Heart left ventricle (tissue), 16 donors: ENCODE results near the gene RAB40C. TPM values are rescaled to one million over a fixed set of nuclear protein-coding genes. Genes with fewer than 3 reads are reported as not detected.
A peak's percentile ranks its signal among the peaks of the same experiment; 100 is the strongest.

Experiments
- ATAC-seq, 4 donors: fragments of 200-7000 bp; cut with Tn5 transposase; one replicate each; pipeline ENCODE4 v1.9.1; 2020 to 2022; ENCODE audit warnings: moderate library complexity in 4 of 4, mild to moderate bottlenecking in 3 of 4, moderate number of reproducible peaks in 1 of 4
- DNase-seq, 5 donors: peaks; one replicate each; pipeline ENCODE4 v3.0.0-alpha.2; 2020
- H3K27ac ChIP-seq, 12 donors: fragments of 200-600 bp; sonication (generic) in 4 of 12; one replicate each; pipeline versions ENCODE4 v1.5.0 to v1.8.0; 2016 to 2022; ENCODE audit warnings: mild to moderate bottlenecking in 2 of 12
- H3K27me3 ChIP-seq, 9 donors: fragments of 200-600 bp; sonication (generic) in 2 of 9; one replicate each; pipeline versions ENCODE4 v1.5.1 to v1.8.0; 2016 to 2022; ENCODE audit warnings: mild to moderate bottlenecking in 3 of 9
- H3K36me3 ChIP-seq, 9 donors: fragments of 200-600 bp; sonication (generic) in 2 of 9; one replicate each; pipeline versions ENCODE4 v1.5.0 to v1.8.0; 2018 to 2022; ENCODE audit warnings: mild to moderate bottlenecking in 2 of 9
- H3K4me1 ChIP-seq, 12 donors: fragments of 200-600 bp; sonication (generic) in 4 of 12; one replicate each; pipeline versions ENCODE4 v1.5.0 to v1.8.0; 2016 to 2022; ENCODE audit warnings: mild to moderate bottlenecking in 3 of 12
- H3K4me3 ChIP-seq, 12 donors: fragments of 200-600 bp; sonication (generic) in 4 of 12; one replicate each; pipeline versions ENCODE4 v1.5.0 to v1.8.0; 2017 to 2022; ENCODE audit warnings: mild to moderate bottlenecking in 9 of 12, moderate library complexity in 4 of 12
- H3K9me3 ChIP-seq, 12 donors: fragments of 200-600 bp; sonication (generic) in 4 of 12; one replicate each; pipeline versions ENCODE4 v1.5.0 to v1.8.0; 2016 to 2022; ENCODE audit warnings: mild to moderate bottlenecking in 1 of 12
- CTCF ChIP-seq, 12 donors: fragments of 200-600 bp; sonication (generic) in 4 of 12; IDR thresholded peaks; one replicate each; pipeline versions ENCODE4 v1.5.0 to v1.8.0; 2018 to 2022; ENCODE audit warnings: antibody characterized with exemption in 12 of 12, mild to moderate bottlenecking in 5 of 12
- POLR2A ChIP-seq, 2 donors: fragments of 450-650 bp; IDR thresholded peaks; one replicate each; pipeline ENCODE4 v1.6.1; 2017; ENCODE audit warnings: antibody characterized with exemption in 2 of 2, mild to moderate bottlenecking in 2 of 2, moderate library complexity in 2 of 2
- WGBS, 4 donors: extraction: QIAGEN DNeasy Blood & Tissue Kit in 2 of 4; methylation state at CpG; one replicate each; pipeline versions ENCODE4 v1.1.5 to v1.1.7; 2013 to 2018; 5-methylcytosine and 5-hydroxymethylcytosine counted together
- intact Hi-C, 10 donors: fragments of 100-400 bp; cut with DNase I; formaldehyde crosslinking; loops; one replicate each; pipeline versions ENCODE4 v1.11.1 to v1.14.2; 2022
- polyA plus RNA-seq, 2 donors: library from polyadenylated mRNA; stranded (reverse); fragments of 200-250 nt; gene quantifications; one replicate each; pipeline ENCODE4 v1.2.3, GENCODE V29; 2013
- total RNA-seq, 9 donors: library from RNA; depleted of rRNA in 2 of 9; stranded (reverse); fragments of >200 nt in 2 of 9; fragmentation: NEBNext Ultra II Directional in 3 of 9; extraction: Animal tissue kit (Norgen Biotek cat#: 25700) in 3 of 9; gene quantifications; one replicate each; pipeline versions ENCODE4 v1.1.0 to v1.2.4, GENCODE V29; 2016 to 2023
- donor health status: ischemic (EF 13 %, LVEDD 7.1; RV severe dilation, severe dysfunction).
- donor health status: healthy with polysubstance abuse.
- donor health status: DM: no; HTN: yes; CAD: no.
- donor health status: DM: no; HTN: no; CAD: no.
- donor health status: ischemic (EF 25% LVEDD 6.9; RV normal size, moderate dysfunction).
- donor health status: ischemic (EF 25% LVEDD 5.7; RV mildly dilated, moderate dysfunction).
- donor health status: healthy.
- donor health status: DM: yes; HTN: yes; CAD: no.
- donor health status: ischemic (EF 35%, LVEDD 5.7; RV mildly dilated, moderate dysfunction).
- donor health status: nonischemic (EF 11% LVEDD 7.7; RV severe dilation, severe dysfunction).
- donor health status: DM: yes; HTN: yes; CAD: no.
- donor health status: PGD.
- donor health status: ischemic (EF 29% LVEDD 5.4; RV normal size, mild dysfunction).
- donor health status: nonischemic (EF 23%, LVEDD 6.1; RV moderate dilation, normal function).

RAB40C gene
- total and polyA plus RNA-seq, 11 donors, result 10.2 to 22.0 (median 12.8) TPM

- peak overlapping the region in 10 of 12 donors; percentile 30 to 57 (median 44) for H3K4me3 ChIP-seq
- H3K36me3 ChIP-seq, result peaks cover 0 to 32% (median 29%) of the 10 kb centered on the region in 9 donors
- WGBS, 4 donors, result 39 to 52% (median 46%) methylated on average over 11 to 25 of the region's 25 CpGs
- H3K4me1 ChIP-seq, result peaks cover 0 to 39% (median 17%) of the 10 kb centered on the region in 12 donors
- no peak for ATAC-seq
- H3K27me3 ChIP-seq, result no peaks in the 10 kb centered on the region
- no peaks in the 10 kb centered on the region for H3K9me3 ChIP-seq
- TF ChIP-seq CTCF (IDR thresholded peaks at IDR 0.05) (no peak), POLR2A (IDR thresholded peaks at IDR 0.05) (no peak)
- intact Hi-C loops, result no loop called here
- DNase-seq, result no peak
- H3K27ac ChIP-seq, result peak overlapping the region in 3 of 12 donors; percentile 65 to 76 (median 67)
These were observed 86.2 kb downstream of the RAB40C start for GRCh38 chr16:675884-676564.

- ATAC-seq, result no peak
- intact Hi-C loops, result no loop called here
- DNase-seq, result no peak
- no peaks in the 10 kb centered on the region for H3K9me3 ChIP-seq
- 90 to 96% (median 93%) methylated on average over 21 of the region's 21 CpGs for WGBS, 4 donors
- no peak for TF ChIP-seq CTCF (IDR thresholded peaks at IDR 0.05)
- no peak for TF ChIP-seq POLR2A (IDR thresholded peaks at IDR 0.05)
- H3K4me3 ChIP-seq, result no peak overlapping the region
- no peak overlapping the region for H3K27ac ChIP-seq
- peaks cover 3 to 44% (median 23%) of the 10 kb centered on the region in 12 donors for H3K4me1 ChIP-seq
- peaks cover 0 to 30% (median 24%) of the 10 kb centered on the region in 9 donors for H3K36me3 ChIP-seq
- no peaks in the 10 kb centered on the region for H3K27me3 ChIP-seq
These were observed 86.7 kb downstream of the RAB40C start for GRCh38 chr16:676565-676902.

GRCh38 chr16:676913-677312, 87.0 kb downstream of the RAB40C start:
- WGBS, 4 donors, result 71 to 86% (median 82%) methylated on average over 16 to 23 of the region's 23 CpGs
- ATAC-seq, result no peak
- DNase-seq, result no peak

More at GRCh38 chr16:676913-677312, 87.0 kb downstream of the RAB40C start:
- peaks cover 3 to 48% (median 26%) of the 10 kb centered on the region in 12 donors for H3K4me1 ChIP-seq
- no peaks in the 10 kb centered on the region for H3K9me3 ChIP-seq
- peaks cover 0 to 30% (median 24%) of the 10 kb centered on the region in 9 donors for H3K36me3 ChIP-seq
- no peak overlapping the region for H3K4me3 ChIP-seq
- no peaks in the 10 kb centered on the region for H3K27me3 ChIP-seq
- no peak for TF ChIP-seq CTCF (IDR thresholded peaks at IDR 0.05)
- intact Hi-C loops, result no loop called here
- no peak overlapping the region for H3K27ac ChIP-seq
